AG09319 (cell line): ENCODE data around the gene CNN1.

Experiments used
- DNase-seq: peaks from one replicate; pipeline ENCODE4 v3.0.0-alpha.2; 2010; ENCODE audit warnings: low read depth; ENCODE audit errors: extremely low read depth
- CTCF ChIP-seq: IDR thresholded peaks from 2 replicates; pipeline ENCODE4 v1.5.1; 2011; ENCODE audit warnings: low read depth, mild to moderate bottlenecking, inconsistent platforms, low read length, moderate library complexity

CNN1 gene

DNA sequence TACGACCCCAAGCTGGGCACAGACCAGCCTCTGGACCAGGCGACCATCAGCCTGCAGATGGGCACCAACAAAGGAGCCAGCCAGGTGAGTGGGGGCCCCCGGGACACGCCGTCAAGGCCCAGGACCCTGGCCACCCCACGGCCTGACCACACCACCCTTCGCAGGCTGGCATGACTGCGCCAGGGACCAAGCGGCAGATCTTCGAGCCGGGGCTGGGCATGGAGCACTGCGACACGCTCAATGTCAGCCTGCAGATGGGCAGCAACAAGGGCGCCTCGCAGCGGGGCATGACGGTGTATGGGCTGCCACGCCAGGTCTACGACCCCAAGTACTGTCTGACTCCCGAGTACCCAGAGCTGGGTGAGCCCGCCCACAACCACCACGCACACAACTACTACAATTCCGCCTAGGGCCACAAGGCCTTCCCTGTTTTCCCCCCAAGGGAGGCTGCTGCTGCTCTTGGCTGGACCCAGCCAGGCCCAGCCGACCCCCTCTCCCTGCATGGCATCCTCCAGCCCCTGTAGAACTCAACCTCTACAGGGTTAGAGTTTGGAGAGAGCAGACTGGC is 10.8 kb downstream of the CNN1 start:
- TF ChIP-seq CTCF, result no peak
- DNase-seq, result no peak

- no peak for DNase-seq
- no peak for TF ChIP-seq CTCF
Observed at GRCh38 chr19:11550265-11550664, 11.6 kb downstream of the CNN1 start.

- no peak for DNase-seq
- TF ChIP-seq CTCF, result peak; percentile 24
Observed at GRCh38 chr19:11551603-11552235, 13.1 kb downstream of the CNN1 start.

DNA sequence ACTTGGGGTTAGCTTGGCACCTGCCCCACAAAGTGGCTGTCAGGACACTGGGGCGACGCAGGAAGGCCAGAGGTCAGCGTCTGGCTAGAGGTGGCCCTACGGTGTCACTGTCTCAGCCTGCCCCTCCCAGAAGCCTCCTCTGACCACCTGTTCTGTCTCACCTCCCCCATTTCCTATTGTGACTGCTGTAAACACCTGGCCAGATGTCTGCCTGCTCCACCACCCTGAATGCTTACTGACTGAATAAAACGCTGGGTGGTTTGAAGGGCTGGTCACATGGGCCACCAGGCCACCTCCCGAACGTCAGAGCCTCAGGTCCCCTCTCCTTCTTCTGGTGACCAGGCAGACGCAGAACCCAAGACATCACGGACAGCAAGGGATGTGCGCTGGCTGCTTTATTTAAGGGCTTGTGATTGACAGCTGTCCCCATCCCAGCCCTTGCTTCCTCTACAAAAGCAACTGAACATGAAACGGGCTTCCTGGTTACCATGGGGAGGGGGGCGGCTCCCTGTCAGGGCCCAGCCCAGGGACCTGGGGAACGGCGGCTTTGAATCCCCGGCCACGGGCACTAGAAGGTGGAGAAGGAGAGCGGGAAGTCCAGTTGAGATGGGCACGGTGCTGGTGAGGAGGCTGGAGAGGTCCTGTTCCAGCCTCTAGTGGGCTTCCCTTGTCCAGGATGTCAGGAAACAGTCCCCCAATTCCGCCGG is 14.2 kb downstream of the CNN1 start:
- TF ChIP-seq CTCF, result no peak
- no peak for DNase-seq

DNA sequence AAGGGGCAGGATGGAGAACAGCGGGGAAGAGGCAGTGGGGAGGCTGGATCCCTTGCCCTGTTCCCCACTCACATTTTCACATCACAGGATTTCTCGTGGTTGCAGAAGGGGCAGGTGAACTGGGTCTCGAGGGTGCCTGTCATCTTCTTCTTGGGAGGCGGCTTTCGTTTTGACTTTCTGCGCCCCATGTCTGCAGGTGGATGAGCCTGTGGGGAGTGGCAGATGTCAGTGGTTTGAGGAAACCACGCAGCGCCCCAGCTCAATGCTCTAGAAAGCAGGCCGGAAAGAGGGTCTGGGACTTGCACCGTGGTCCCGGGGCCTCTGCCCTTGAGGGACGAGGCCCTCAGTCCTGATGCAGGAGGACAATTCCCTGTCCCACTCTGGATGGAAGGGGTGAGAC is 15.5 kb downstream of the CNN1 start:
- no peak for DNase-seq
- no peak for TF ChIP-seq CTCF

- no peak for TF ChIP-seq CTCF
- no peak for DNase-seq
Observed at GRCh38 chr19:11555246-11555645, 16.6 kb downstream of the CNN1 start.
